Neural cell (in vitro differentiated cells): ENCODE results near the gene PKIB.

Experiments
- CTCF ChIP-seq: fragments of 450-650 bp; IDR thresholded peaks from 2 replicates; pipeline ENCODE4 v1.5.1; 2014; ENCODE audit warnings: antibody characterized with exemption, mild to moderate bottlenecking, moderate library complexity; ENCODE audit not compliant: poor library complexity, severe bottlenecking
- EZH2 ChIP-seq: fragments of 200-600, 300-800 bp; shearing (Covaris generic), sonication (generic); IDR thresholded peaks from 2 replicates; pipeline ENCODE4 v1.6.1; 2014; ENCODE audit warnings: antibody characterized with exemption, low read length, borderline replicate concordance, mild to moderate bottlenecking; ENCODE audit not compliant: insufficient read depth, poor library complexity, severe bottlenecking
- POLR2AphosphoS5 ChIP-seq: IDR thresholded peaks from 2 replicates; pipeline ENCODE4 v1.6.1; 2012
- TAF1 ChIP-seq: IDR thresholded peaks from 2 replicates; pipeline ENCODE4 v1.6.1; 2012; ENCODE audit warnings: low read depth

GRCh38 chr6:122683989-122684651, 73.9 kb downstream of the PKIB start:
- no peak for TF ChIP-seq EZH2
- TF ChIP-seq TAF1: no peak
- TF ChIP-seq POLR2AphosphoS5: no peak
- TF ChIP-seq CTCF: no peak
